ENCODE data around the gene SOWAHA.

Gene SOWAHA

GRCh38 chr5:132839426-132840301 lies 26.6 kb downstream of the SOWAHA start:
- ChIA-PET POLR2A (no interaction called here), CTCF (interaction anchor here (0.7 to 20.6 kb wide), 5 partner anchors 10 to 36 kb away, joined by 3 to 215 read pairs (median 3); partner anchors contain the start of genes GDF9, SHROOM1 and UQCRQ)
- TF ChIP-seq CTCF (IDR thresholded peaks at IDR 0.05; ENCODE audit: control extremely low read depth, extremely low read depth, low read depth, missing control alignments): no peak

GRCh38 chr5:132840313-132840712 lies 27.2 kb downstream of the SOWAHA start:
- no peak for DNase-seq (ENCODE audit: extremely low spot score)
- CTCF ChIA-PET: interaction anchor here (1.1 to 20.6 kb wide), 3 partner anchors 9 to 21 kb away, joined by 3 to 215 read pairs (median 6); partner anchors contain the start of genes GDF9, SHROOM1 and UQCRQ
- POLR2A ChIA-PET: no interaction called here
- TF ChIP-seq CTCF (IDR thresholded peaks at IDR 0.05; ENCODE audit: control extremely low read depth, extremely low read depth, low read depth, missing control alignments): no peak

More at GRCh38 chr5:132839426-132840301, 26.6 kb downstream of the SOWAHA start:
- DNase-seq (ENCODE audit: extremely low spot score): no peak

- no peak for DNase-seq (ENCODE audit: extremely low spot score)
- CTCF ChIA-PET: interaction anchor here (1.3 to 20.6 kb wide), 3 partner anchors 10 to 21 kb away, joined by 5 to 215 read pairs (median 6); partner anchors contain the start of genes GDF9, SHROOM1 and UQCRQ
- TF ChIP-seq CTCF (IDR thresholded peaks at IDR 0.05; ENCODE audit: control extremely low read depth, extremely low read depth, low read depth, missing control alignments): no peak
- POLR2A ChIA-PET: no interaction called here
Measured at GRCh38 chr5:132840896-132841295, 27.8 kb downstream of the SOWAHA start.

- no peak for DNase-seq (ENCODE audit: extremely low spot score)
- TF ChIP-seq CTCF (IDR thresholded peaks at IDR 0.05; ENCODE audit: control extremely low read depth, extremely low read depth, low read depth, missing control alignments): no peak
- ChIA-PET CTCF (interaction anchor here (1.3 to 20.6 kb wide), 4 partner anchors 10 to 315 kb away, joined by 5 to 215 read pairs (median 6); partner anchors contain the start of genes GDF9, SHROOM1 and UQCRQ), POLR2A (no interaction called here)
Measured at GRCh38 chr5:132841305-132841704, 28.2 kb downstream of the SOWAHA start.

- ChIA-PET POLR2A (no interaction called here), CTCF (interaction anchor here (1.3 to 7.9 kb wide), 3 partner anchors 13 to 28 kb away, joined by 3 to 63 read pairs (median 7); no protein-coding TSS in a partner anchor)
- no peak for DNase-seq (ENCODE audit: extremely low spot score)
- no peak for TF ChIP-seq CTCF (IDR thresholded peaks at IDR 0.05; ENCODE audit: control extremely low read depth, extremely low read depth, low read depth, missing control alignments)
Measured at GRCh38 chr5:132848270-132848669, 35.2 kb downstream of the SOWAHA start.

- POLR2A ChIA-PET: no interaction called here
- TF ChIP-seq CTCF (IDR thresholded peaks at IDR 0.05; ENCODE audit: control extremely low read depth, extremely low read depth, low read depth, missing control alignments): no peak
- CTCF ChIA-PET: interaction anchor here (0.9 to 7.9 kb wide), 4 partner anchors 12 to 34 kb away, joined by 3 to 63 read pairs (median 7); no protein-coding TSS in a partner anchor
Measured at GRCh38 chr5:132849347-132849746, 36.2 kb downstream of the SOWAHA start.

More at GRCh38 chr5:132849347-132849746, 36.2 kb downstream of the SOWAHA start:
- DNase-seq (ENCODE audit: extremely low spot score): no peak
